WTC11 (cell line): ENCODE data around the gene ZNF768. TPM values are rescaled to one million over a fixed set of nuclear protein-coding genes. Genes with fewer than 3 reads are reported as not detected.
A peak's percentile ranks its signal among the peaks of the same experiment; 100 is the strongest.

Experiments used
- ATAC-seq: fragments of 200-7000 bp; cut with Tn5 transposase; 2 replicates; pipeline ENCODE4 v1.10.0; 2021; ENCODE audit warnings: mild to moderate bottlenecking, moderate library complexity
- CTCF ChIA-PET: fragments of 300-600 bp; sonication (Branson Sonifier 250); formaldehyde crosslinking; loops from one replicate; lab custom pipeline; 2021; ENCODE audit warnings: antibody characterized with exemption; lab: Charles Lee
- POLR2A ChIA-PET: fragments of 350-600 bp; sonication (Branson Sonifier 250); formaldehyde crosslinking; loops from one replicate; lab custom pipeline; 2021; ENCODE audit warnings: antibody characterized with exemption; lab: Charles Lee
- DNase-seq: peaks from one replicate; pipeline ENCODE4 v3.0.0; 2021; ENCODE audit warnings: low spot score
- H3K27ac Mint-ChIP-seq: 2 replicates; pipeline ENCODE4 v1.8.0; 2021; ENCODE audit warnings: mixed read lengths
- H3K27me3 Mint-ChIP-seq: 2 replicates; pipeline ENCODE4 v1.8.0; 2021; ENCODE audit warnings: low read depth, mild to moderate bottlenecking, moderate library complexity, mixed read lengths
- H3K36me3 Mint-ChIP-seq: 2 replicates; pipeline ENCODE4 v1.8.0; 2021; ENCODE audit warnings: mixed read lengths
- H3K4me1 Mint-ChIP-seq: 2 replicates; pipeline ENCODE4 v1.8.0; 2022; ENCODE audit warnings: mixed read lengths
- H3K4me3 Mint-ChIP-seq: 2 replicates; pipeline ENCODE4 v1.8.0; 2021; ENCODE audit warnings: mild to moderate bottlenecking, moderate library complexity, mixed read lengths
- H3K9me3 Mint-ChIP-seq: 2 replicates; pipeline ENCODE4 v1.8.0; 2021; ENCODE audit warnings: mixed read lengths
- E2F4 ChIP-seq: sonication (generic); formaldehyde crosslinking; IDR thresholded peaks from 2 replicates; pipeline ENCODE4 v1.8.1; 2022; ENCODE audit warnings: low read depth, mild to moderate bottlenecking, moderate library complexity, missing genetic modification reagents, borderline replicate concordance
- ERG ChIP-seq: fragments of 250-450 bp; sonication (Bioruptor Pico); IDR thresholded peaks from 2 replicates; pipeline ENCODE4 v1.8.0; 2021; ENCODE audit warnings: mild to moderate bottlenecking
- GTF2I ChIP-seq: fragments of 250-450 bp; sonication (Bioruptor Pico); conservative IDR thresholded peaks from 2 replicates; pipeline ENCODE4 v1.4.0; 2021; ENCODE audit warnings: mild to moderate bottlenecking
- HMGXB4 ChIP-seq: sonication (generic); formaldehyde crosslinking; IDR thresholded peaks from 2 replicates; pipeline ENCODE4 v1.8.1; 2023; ENCODE audit warnings: mild to moderate bottlenecking, moderate library complexity, missing genetic modification reagents
- JAZF1 ChIP-seq: fragments of 250-450 bp; sonication (Bioruptor Pico); IDR thresholded peaks from 2 replicates; pipeline ENCODE4 v1.9.0; 2021; ENCODE audit warnings: moderate library complexity, mild to moderate bottlenecking, inconsistent platforms
- JUN ChIP-seq: sonication (generic); formaldehyde crosslinking; IDR thresholded peaks from 2 replicates; pipeline ENCODE4 v1.8.0; 2023; ENCODE audit warnings: mild to moderate bottlenecking, missing genetic modification reagents
- KAT7 ChIP-seq: sonication (generic); formaldehyde crosslinking; IDR thresholded peaks from 2 replicates; pipeline ENCODE4 v1.8.1; 2023; ENCODE audit warnings: missing genetic modification reagents, mild to moderate bottlenecking, borderline replicate concordance
- OVOL2 ChIP-seq: fragments of 250-450 bp; sonication (Bioruptor Pico); IDR thresholded peaks from 2 replicates; pipeline ENCODE4 v1.9.0; 2021; ENCODE audit warnings: mild to moderate bottlenecking, borderline replicate concordance
- PREB ChIP-seq: sonication (generic); formaldehyde crosslinking; IDR thresholded peaks from 2 replicates; pipeline ENCODE4 v1.8.1; 2022; ENCODE audit warnings: mild to moderate bottlenecking, missing genetic modification reagents, moderate library complexity, borderline replicate concordance
- RORB ChIP-seq: fragments of 250-450 bp; sonication (Bioruptor Pico); IDR thresholded peaks from 2 replicates; pipeline ENCODE4 v1.9.0; 2021; ENCODE audit warnings: mild to moderate bottlenecking
- SOX15 ChIP-seq: fragments of 250-450 bp; sonication (Bioruptor Pico); IDR thresholded peaks from 2 replicates; pipeline ENCODE4 v1.9.0; 2021; ENCODE audit warnings: mild to moderate bottlenecking
- TP53 ChIP-seq: sonication (generic); formaldehyde crosslinking; IDR thresholded peaks from 2 replicates; pipeline ENCODE4 v1.8.1; 2023; ENCODE audit warnings: mild to moderate bottlenecking, missing genetic modification reagents
- ZBTB43 ChIP-seq: sonication (generic); formaldehyde crosslinking; IDR thresholded peaks from 2 replicates; pipeline ENCODE4 v1.8.1; 2023; ENCODE audit warnings: mild to moderate bottlenecking, missing genetic modification reagents
- ZNF121 ChIP-seq: sonication (generic); formaldehyde crosslinking; IDR thresholded peaks from 2 replicates; pipeline ENCODE4 v1.8.0; 2023; ENCODE audit warnings: missing genetic modification reagents
- ZNF138 ChIP-seq: sonication (generic); formaldehyde crosslinking; conservative IDR thresholded peaks from 2 replicates; pipeline ENCODE4 v1.8.1; 2022; ENCODE audit warnings: mild to moderate bottlenecking, moderate library complexity, missing genetic modification reagents
- ZNF281 ChIP-seq: sonication (generic); formaldehyde crosslinking; IDR thresholded peaks from 2 replicates; pipeline ENCODE4 v1.8.0; 2023; ENCODE audit warnings: mild to moderate bottlenecking, missing genetic modification reagents
- ZNF396 ChIP-seq: fragments of 250-450 bp; sonication (Bioruptor Pico); IDR thresholded peaks from 2 replicates; pipeline ENCODE4 v1.8.0; 2021; ENCODE audit warnings: mild to moderate bottlenecking, moderate library complexity, borderline replicate concordance
- ZNF416 ChIP-seq: fragments of 250-450 bp; sonication (Bioruptor Pico); IDR thresholded peaks from 2 replicates; pipeline ENCODE4 v1.9.0; 2021; ENCODE audit warnings: mild to moderate bottlenecking, inconsistent platforms
- total RNA-seq: library from RNA; stranded (reverse); gene quantifications from 3 replicates; pipeline ENCODE4 v1.2.3, GENCODE V29; 2021

ZNF768 gene
- total RNA-seq, 1 experiment from 2014 or later, result 35.9 TPM

- TF ChIP-seq PREB (CRISPR knock-in tag) (no peak), ZNF121 (CRISPR knock-in tag) (peak; percentile 68; the same call in 1 of the 2 replicates)
- TF ChIP-seq, all 79 proteins: peak for 2
Observed at GRCh38 chr16:30488764-30489605, 37.4 kb downstream of the ZNF768 start (continued).

- Mint-ChIP-seq H3K4me3 (no peak overlapping the region), H3K4me1 (peaks cover 14% of the 10 kb centered on the region), H3K27ac (no peak overlapping the region), H3K9me3 (no peaks in the 10 kb centered on the region), H3K36me3 (no peaks in the 10 kb centered on the region), H3K27me3 (peaks cover 9% of the 10 kb centered on the region)
- CTCF ChIA-PET, result interaction anchor here (0.7 kb wide), 1 partner anchor 56 kb away, joined by 3 read pairs; the partner anchor contains the start of gene DCTPP1
- POLR2A ChIA-PET, result no interaction called here
- no peak for ATAC-seq
- TF ChIP-seq ZNF396 (CRISPR knock-in tag) (no peak), ZNF281 (no peak), ZBTB43 (no peak), ERG (CRISPR knock-in tag) (no peak), JUN (no peak), JAZF1 (CRISPR knock-in tag) (no peak), GTF2I (CRISPR knock-in tag) (no peak), RORB (no peak), ZNF138 (CRISPR knock-in tag) (no peak)
- DNase-seq, result no peak
Observed at GRCh38 chr16:30485818-30486436, 40.4 kb downstream of the ZNF768 start.

GRCh38 chr16:30484887-30485286, 41.5 kb downstream of the ZNF768 start:
- ChIA-PET CTCF (no interaction called here), POLR2A (no interaction called here)
- Mint-ChIP-seq H3K4me1 (peaks cover 10% of the 10 kb centered on the region), H3K27ac (no peak overlapping the region), H3K36me3 (no peaks in the 10 kb centered on the region), H3K27me3 (peaks cover 11% of the 10 kb centered on the region), H3K4me3 (no peak overlapping the region), H3K9me3 (no peaks in the 10 kb centered on the region)
- DNase-seq (no peak), ATAC-seq (no peak)
- TF ChIP-seq HMGXB4 (CRISPR knock-in tag), result no peak
- TF ChIP-seq PREB (CRISPR knock-in tag), result no peak
- no peak for TF ChIP-seq RORB
- no peak for TF ChIP-seq KAT7 (CRISPR knock-in tag)
- no peak for TF ChIP-seq ZNF416 (CRISPR knock-in tag)
- no peak for TF ChIP-seq ZNF121 (CRISPR knock-in tag)
- TF ChIP-seq OVOL2 (CRISPR knock-in tag), result no peak
- no peak for TF ChIP-seq TP53 (CRISPR knock-in tag)
- TF ChIP-seq E2F4 (CRISPR knock-in tag), result no peak
- TF ChIP-seq SOX15 (CRISPR knock-in tag), result no peak
